IMR-90 (cell line): ENCODE measurements around the gene HYAL1. TPM values are rescaled to one million over a fixed set of nuclear protein-coding genes. Genes with fewer than 3 reads are reported as not detected.

Experiments used
- ATAC-seq: fragments of 200-7000 bp; cut with Tn5 transposase; 2 replicates; pipeline ENCODE4 v1.9.1; 2020; ENCODE audit warnings: low read depth, mild to moderate bottlenecking, moderate library complexity
- BruUV-seq: library from RNA; stranded (reverse); fragments of 400-500 nt; replicated peaks from 2 replicates; lab custom pipeline; 2021; lab: Mats Ljungman, UMichigan
- CTCF ChIA-PET: fragments of 300-600 bp; formaldehyde crosslinking; extraction: SDS; loops from one replicate; lab custom pipeline; 2021; ENCODE audit warnings: antibody characterized with exemption; lab: Yijun Ruan, JAX
- POLR2A ChIA-PET: fragments of 300-600 bp; sonication (Branson Sonifier 250); formaldehyde crosslinking; loops from one replicate; lab custom pipeline; 2022; ENCODE audit warnings: antibody characterized with exemption; ENCODE audit not compliant: unreplicated experiment; lab: Charles Lee
- DNase-seq: peaks from one replicate; pipeline ENCODE4 v3.0.0; 2013
- H2AFZ ChIP-seq: replicated peaks from 2 replicates; pipeline ENCODE3; 2013; ENCODE audit warnings: low read length, mild to moderate bottlenecking; ENCODE audit not compliant: poor library complexity
- H2AK5ac ChIP-seq: 2 replicates; pipeline ENCODE4 v1.6.1; 2013; ENCODE audit warnings: low read depth, low read length, inconsistent platforms
- H2AK9ac ChIP-seq: replicated peaks from 2 replicates; pipeline ENCODE3; 2013; ENCODE audit warnings: mild to moderate bottlenecking, low read depth, low read length, moderate library complexity; ENCODE audit not compliant: poor library complexity
- H2BK120ac ChIP-seq: 2 replicates; pipeline ENCODE4 v1.6.1; 2013; ENCODE audit warnings: low read depth, low read length, inconsistent platforms
- H2BK15ac ChIP-seq: 3 replicates; pipeline ENCODE4 v1.6.1; 2013; ENCODE audit warnings: low read depth, low read length, inconsistent platforms
- H2BK20ac ChIP-seq: 2 replicates; pipeline ENCODE4 v1.6.1; 2013; ENCODE audit warnings: low read depth, mild to moderate bottlenecking, inconsistent platforms, low read length, moderate library complexity
- H2BK5ac ChIP-seq: 2 replicates; pipeline ENCODE4 v1.6.1; 2013; ENCODE audit warnings: mild to moderate bottlenecking, low read depth, low read length, inconsistent platforms; ENCODE audit not compliant: poor library complexity, severe bottlenecking
- H3K14ac ChIP-seq: replicated peaks from 2 replicates; pipeline ENCODE4 v1.6.1; 2013; ENCODE audit warnings: low read depth, low read length, inconsistent platforms
- H3K18ac ChIP-seq: 2 replicates; pipeline ENCODE4 v1.6.1; 2013; ENCODE audit warnings: low read depth, low read length, control low read depth
- H3K23ac ChIP-seq: 2 replicates; pipeline ENCODE4 v1.6.1; 2013; ENCODE audit warnings: low read depth, low read length, inconsistent platforms
- H3K27ac ChIP-seq: 2 replicates; pipeline ENCODE4 v1.5.1; 2013; ENCODE audit warnings: mild to moderate bottlenecking, control low read depth, low read length; ENCODE audit not compliant: insufficient read depth
- H3K27me3 ChIP-seq: 2 replicates; pipeline ENCODE4 v1.6.1; 2013; ENCODE audit warnings: low read length; ENCODE audit not compliant: control insufficient read depth, insufficient read depth
- H3K36me3 ChIP-seq: 2 replicates; pipeline ENCODE4 v1.6.1; 2013; ENCODE audit warnings: low read length, mixed read lengths; ENCODE audit not compliant: control insufficient read depth, insufficient read depth
- H3K4ac ChIP-seq: 2 replicates; pipeline ENCODE4 v1.6.1; 2013; ENCODE audit warnings: low read depth, low read length, inconsistent platforms
- H3K4me1 ChIP-seq: 2 replicates; pipeline ENCODE4 v1.6.1; 2013; ENCODE audit warnings: low read length, mixed read lengths; ENCODE audit not compliant: control insufficient read depth, insufficient read depth
- H3K4me2 ChIP-seq: 2 replicates; pipeline ENCODE4 v1.6.1; 2013; ENCODE audit warnings: low read depth, mild to moderate bottlenecking, control low read depth, low read length, moderate library complexity
- H3K4me3 ChIP-seq: 2 replicates; pipeline ENCODE4 v1.5.1; 2013; ENCODE audit warnings: low read depth, mild to moderate bottlenecking, control low read depth, low read length, moderate library complexity; ENCODE audit not compliant: insufficient read depth
- H3K56ac ChIP-seq: 2 replicates; pipeline ENCODE4 v1.6.1; 2013; ENCODE audit warnings: low read length, inconsistent platforms; ENCODE audit not compliant: insufficient read depth; ENCODE audit errors: extremely low read depth
- H3K79me1 ChIP-seq, 2 experiments: 2 replicates each; pipeline ENCODE4 v1.6.1; 2013; ENCODE audit warnings: low read length in 2 of 2, inconsistent platforms in 1 of 2, low read depth in 1 of 2
- H3K9ac ChIP-seq: 2 replicates; pipeline ENCODE4 v1.6.1; 2013; ENCODE audit warnings: low read depth, low read length, control low read depth
- H3K9me1 ChIP-seq: 2 replicates; pipeline ENCODE4 v1.6.1; 2013; ENCODE audit warnings: low read length, inconsistent platforms; ENCODE audit not compliant: insufficient read depth
- H3K9me3 ChIP-seq: 2 replicates; pipeline ENCODE4 v1.6.1; 2013; ENCODE audit warnings: low read length; ENCODE audit not compliant: control insufficient read depth, insufficient read depth
- H4K20me1 ChIP-seq: 2 replicates; pipeline ENCODE4 v1.6.1; 2013; ENCODE audit warnings: low read length, inconsistent platforms; ENCODE audit not compliant: insufficient read depth
- H4K5ac ChIP-seq: 2 replicates; pipeline ENCODE4 v1.6.1; 2013; ENCODE audit warnings: mild to moderate bottlenecking, low read depth, low read length, control low read depth
- H4K8ac ChIP-seq, 2 experiments: 2 replicates each; pipeline ENCODE4 v1.6.1; 2013; ENCODE audit warnings: low read depth in 2 of 2, low read length in 2 of 2, control low read depth in 1 of 2, inconsistent platforms in 1 of 2
- H4K91ac ChIP-seq: 2 replicates; pipeline ENCODE4 v1.6.1; 2013; ENCODE audit warnings: low read depth, low read length, inconsistent platforms; ENCODE audit not compliant: insufficient read depth
- BHLHE40 ChIP-seq: fragments of 150-350 bp; IDR thresholded peaks from 2 replicates; pipeline ENCODE4 v1.6.1; 2016; ENCODE audit warnings: mild to moderate bottlenecking, low read depth, low read length
- CEBPB ChIP-seq: IDR thresholded peaks from 2 replicates; pipeline ENCODE4 v1.6.1; 2012; ENCODE audit warnings: low read depth, low read length, improper control_type of control experiment
- CHD1 ChIP-seq: IDR thresholded peaks from 2 replicates; pipeline ENCODE4 v1.6.1; 2012; ENCODE audit warnings: low read depth, low read length, improper control_type of control experiment
- FOS ChIP-seq: fragments of 150-350 bp; IDR thresholded peaks from 2 replicates; pipeline ENCODE4 v1.6.1; 2016; ENCODE audit warnings: low read depth, low read length
- MXI1 ChIP-seq: IDR thresholded peaks from 2 replicates; pipeline ENCODE4 v1.6.1; 2012; ENCODE audit warnings: low read depth, mild to moderate bottlenecking, low read length, moderate library complexity, borderline replicate concordance
- RAD21 ChIP-seq: IDR thresholded peaks from 2 replicates; pipeline ENCODE4 v1.6.1; 2012; ENCODE audit warnings: low read length, improper control_type of control experiment
- RCOR1 ChIP-seq: IDR thresholded peaks from 2 replicates; pipeline ENCODE4 v1.6.1; 2012; ENCODE audit warnings: mild to moderate bottlenecking, low read length, improper control_type of control experiment; ENCODE audit not compliant: insufficient replicate concordance
- RFX5 ChIP-seq: IDR thresholded peaks from 2 replicates; pipeline ENCODE4 v1.8.0; 2012; ENCODE audit warnings: low read depth, mild to moderate bottlenecking, low read length, moderate library complexity
- SMC3 ChIP-seq: fragments of 150-350 bp; IDR thresholded peaks from 2 replicates; pipeline ENCODE4 v1.6.1; 2016; ENCODE audit warnings: low read depth, mild to moderate bottlenecking, antibody characterized with exemption, low read length, moderate library complexity
- WGBS, 2 experiments: methylation state at CpG; one replicate each; pipeline versions ENCODE4 v1.1.5 to v1.1.7; 2013; ENCODE audit warnings: missing lambda C conversion rate in 2 of 2; ENCODE audit not compliant: insufficient read length in 1 of 2; ENCODE audit errors: extremely low coverage in 2 of 2; 5-methylcytosine and 5-hydroxymethylcytosine counted together
- dilution Hi-C: fragments of 300-500 bp; cut with HindIII; formaldehyde crosslinking; loops from one replicate; pipeline ENCODE4 v1.14.3; 2018; ENCODE audit warnings: low sequenced_read_pairs; ENCODE audit not compliant: unreplicated experiment
- in situ Hi-C: fragments of 300-500 bp; cut with MboI; formaldehyde crosslinking; loops from 3 replicates; pipeline ENCODE4 v1.14.3; 2019; ENCODE audit warnings: low sequenced_read_pairs, inconsistent platforms, mixed read lengths
- intact Hi-C: fragments of 100-400 bp; cut with micrococcal nuclease; formaldehyde crosslinking; loops from 2 replicates; pipeline ENCODE4 v1.10.0; 2022
- polyA plus RNA-seq, 3 experiments: library from polyadenylated mRNA; depleted of rRNA; stranded (reverse); fragments of >200 nt; gene quantifications; 2 replicates each; pipeline ENCODE4 v1.2.3, GENCODE V29; 2012; ENCODE audit warnings: low replicate concordance in 1 of 3
- total RNA-seq: library from RNA; depleted of rRNA; stranded (reverse); fragments of >200 nt; gene quantifications from 2 replicates; pipeline ENCODE4 v1.2.3, GENCODE V29; 2012
- TF ChIP-seq, protein P1 (sequence below): fragments of 150-350 bp; IDR thresholded peaks from 2 replicates; pipeline ENCODE4 v1.6.1; 2016; ENCODE audit warnings: low read depth, mild to moderate bottlenecking, low read length, moderate library complexity, borderline replicate concordance

HYAL1 gene
- total and polyA plus RNA-seq, 2 of the 4 experiments (the other 2 are of a cell fraction) = 0.32 to 0.36 TPM

DNA sequence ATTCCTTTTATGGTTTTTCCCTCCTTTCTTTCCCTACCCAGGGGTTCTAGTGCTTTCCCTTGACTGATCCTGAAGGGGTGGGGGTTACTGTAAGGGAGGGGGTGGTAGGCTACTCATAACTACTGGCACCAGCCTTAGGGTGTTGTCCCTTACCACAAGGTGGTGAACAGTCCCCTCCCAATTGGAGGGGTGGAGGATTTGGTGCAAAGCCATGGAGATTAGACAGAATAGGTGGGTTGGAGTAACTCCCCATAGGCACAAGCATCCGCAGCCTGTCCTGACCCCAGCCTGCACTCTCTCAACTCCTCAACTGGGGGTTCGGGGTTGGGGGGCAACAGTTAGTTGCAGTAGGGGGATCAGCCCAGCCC, 21.7 kb upstream of the HYAL1 start:
- no peak overlapping the region for H2AK5ac ChIP-seq
- peaks cover 9% of the 10 kb centered on the region for H4K20me1 ChIP-seq
- dilution Hi-C loops = no loop called here
- DNase-seq (no peak), ATAC-seq (no peak)
- H3K4ac ChIP-seq = no peak overlapping the region
- CTCF ChIA-PET = no interaction called here
- H3K4me3 ChIP-seq = no peak overlapping the region
- H3K18ac ChIP-seq = no peak overlapping the region
- H2BK15ac ChIP-seq = no peak overlapping the region
- POLR2A ChIA-PET = no interaction called here
- H3K36me3 ChIP-seq = peaks cover 12% of the 10 kb centered on the region
- H2BK20ac ChIP-seq = no peak overlapping the region
- no CpG with 5 or more reads among the region's 2 CpGs for WGBS, 2 experiments
- in situ Hi-C loops = loop anchor here (25.0 kb wide), 3 partner anchors 1062 to 1837 kb away; partner anchors contain the start of genes ABHD14B, GPR62, MANF and PCBP4
- no peak overlapping the region for H3K9ac ChIP-seq
- H2BK5ac ChIP-seq = no peak overlapping the region
- H3K14ac ChIP-seq = no peak overlapping the region
- H2BK120ac ChIP-seq = no peak overlapping the region
- no peak for TF ChIP-seq RAD21
- no peak for TF ChIP-seq MXI1
- TF ChIP-seq, protein P1, sequence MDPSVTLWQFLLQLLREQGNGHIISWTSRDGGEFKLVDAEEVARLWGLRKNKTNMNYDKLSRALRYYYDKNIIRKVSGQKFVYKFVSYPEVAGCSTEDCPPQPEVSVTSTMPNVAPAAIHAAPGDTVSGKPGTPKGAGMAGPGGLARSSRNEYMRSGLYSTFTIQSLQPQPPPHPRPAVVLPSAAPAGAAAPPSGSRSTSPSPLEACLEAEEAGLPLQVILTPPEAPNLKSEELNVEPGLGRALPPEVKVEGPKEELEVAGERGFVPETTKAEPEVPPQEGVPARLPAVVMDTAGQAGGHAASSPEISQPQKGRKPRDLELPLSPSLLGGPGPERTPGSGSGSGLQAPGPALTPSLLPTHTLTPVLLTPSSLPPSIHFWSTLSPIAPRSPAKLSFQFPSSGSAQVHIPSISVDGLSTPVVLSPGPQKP = no peak
- TF ChIP-seq FOS = no peak
- no peak for TF ChIP-seq RFX5
- no peak for TF ChIP-seq SMC3
- no peak for TF ChIP-seq RCOR1
- no peak for TF ChIP-seq CEBPB
- TF ChIP-seq CHD1 = no peak
- TF ChIP-seq BHLHE40 = no peak
- no peaks in the 10 kb centered on the region for H3K27me3 ChIP-seq
- no TSS peak for BruUV-seq
- no peaks in the 10 kb centered on the region for H3K9me3 ChIP-seq
- peaks cover 2% of the 10 kb centered on the region for H3K9me1 ChIP-seq
- H4K8ac ChIP-seq = no peak overlapping the region
- H3K56ac ChIP-seq = no peak overlapping the region
- H3K23ac ChIP-seq = no peak overlapping the region
- H2AFZ ChIP-seq = no peak overlapping the region
- no peak overlapping the region for H2AK9ac ChIP-seq
- no peak overlapping the region for H4K5ac ChIP-seq
- peaks cover 20% of the 10 kb centered on the region for H3K4me1 ChIP-seq
- no peak overlapping the region for H3K4me2 ChIP-seq
- H3K79me1 ChIP-seq = peaks cover 21 to 37% of the 10 kb centered on the region in 2 experiments
- intact Hi-C loops = no loop called here
- H3K27ac ChIP-seq = no peak overlapping the region
- no peak overlapping the region for H4K91ac ChIP-seq
